ENCODE results near the gene ODAD4.

- peak; percentile 84 to 89 (median 86) for TF ChIP-seq CTCF (IDR thresholded peaks at IDR 0.05)
- no peak for TF ChIP-seq POLR2AphosphoS5 (IDR thresholded peaks at IDR 0.05)
These were observed 32.5 kb downstream of the ODAD4 start for GRCh38 chr17:41962768-41963434.
